ENCODE measurements around the gene FRYL. TPM values are rescaled to one million over a fixed set of nuclear protein-coding genes. Genes with fewer than 3 reads are reported as not detected.
"Not testable (repeated sequence)": the region's sequence is repeated elsewhere in the genome, so short reads cannot be mapped to it uniquely, and the experiment has no call there.

Gene FRYL
- total RNA-seq, 1 experiment from 2014 or later: 47.7 TPM

DNA sequence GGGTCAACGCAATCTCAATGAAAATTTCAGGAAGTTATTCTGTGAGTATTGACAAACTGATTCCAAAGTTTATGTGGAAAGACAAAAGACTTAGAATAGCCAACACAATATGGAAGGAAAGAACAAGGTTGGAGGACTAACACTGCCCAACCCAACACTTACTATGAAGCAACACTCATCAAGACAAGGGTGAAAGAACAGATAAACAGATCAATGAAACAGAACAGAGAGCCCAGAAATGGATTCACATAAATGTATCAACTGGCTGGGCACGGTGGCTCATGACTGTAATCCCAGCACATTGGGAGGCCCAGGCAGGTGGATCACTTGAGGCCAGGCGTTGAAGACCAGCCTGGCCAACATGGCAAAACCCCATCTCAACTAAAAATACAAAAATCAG, 41.2 kb downstream of the FRYL start:
- no peak for DNase-seq (ENCODE audit: low read depth, low spot score)
- Histone ChIP-seq H3K27me3 (ENCODE audit: insufficient read depth, low read length) (no peaks in the 10 kb centered on the region), H3K9me3 (ENCODE audit: control insufficient read depth in 1 of 2, insufficient read depth in 1 of 2, low read depth in 1 of 2, low read length in 2 of 2) (no peaks in the 10 kb centered on the region), H3K9ac (ENCODE audit: low read length) (no peak overlapping the region), H3K4me2 (ENCODE audit: low read length) (no peak overlapping the region), H2AFZ (ENCODE audit: low read depth, low read length, poor library complexity, severe bottlenecking) (no peak overlapping the region), H3K79me2 (ENCODE audit: insufficient read depth, low read length) (peaks cover 79% of the 10 kb centered on the region), H3K27ac (ENCODE audit: low read depth, low read length) (no peak overlapping the region), H3K4me3 (replicated peaks in 1 of 2; ENCODE audit: low read depth in 1 of 2, low read length in 2 of 2) (no peak overlapping the region), H3K36me3 (ENCODE audit: control insufficient read depth in 1 of 2, insufficient read depth in 2 of 2, low read length in 2 of 2) (no peaks in the 10 kb centered on the region), H4K20me1 (ENCODE audit: insufficient read depth) (no peaks in the 10 kb centered on the region), H3K9me2 (ENCODE audit: insufficient read depth) (no peaks in the 10 kb centered on the region), H3K4me1 (ENCODE audit: control insufficient read depth in 1 of 2, insufficient read depth in 2 of 2, low read length in 2 of 2) (no peaks in the 10 kb centered on the region)
- BruUV-seq (replicated peaks): no TSS peak
- TF ChIP-seq ELF1 (IDR thresholded peaks at IDR 0.05; ENCODE audit: borderline replicate concordance, low read depth): no peak
- TF ChIP-seq POLR2A (IDR thresholded peaks at IDR 0.05; ENCODE audit: borderline replicate concordance, extremely low read depth, insufficient read depth, insufficient read length): no peak
- TF ChIP-seq RAD21 (IDR thresholded peaks at IDR 0.05; ENCODE audit: low read depth): no peak
- no peak for TF ChIP-seq JUND (IDR thresholded peaks at IDR 0.05)
- TF ChIP-seq ZNF274 (IDR thresholded peaks at IDR 0.05; ENCODE audit: low read depth, low read length): no peak
- no peak for TF ChIP-seq EZH2 (IDR thresholded peaks at IDR 0.05)
- TF ChIP-seq EGR1 (IDR thresholded peaks at IDR 0.05; ENCODE audit: low read depth): no peak
- TF ChIP-seq, protein P1, sequence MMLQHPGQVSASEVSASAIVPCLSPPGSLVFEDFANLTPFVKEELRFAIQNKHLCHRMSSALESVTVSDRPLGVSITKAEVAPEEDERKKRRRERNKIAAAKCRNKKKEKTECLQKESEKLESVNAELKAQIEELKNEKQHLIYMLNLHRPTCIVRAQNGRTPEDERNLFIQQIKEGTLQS (IDR thresholded peaks at IDR 0.05): no peak
- no peak for TF ChIP-seq POLR2AphosphoS5 (IDR thresholded peaks at IDR 0.05; ENCODE audit: low read depth, low read length)
- no peak for TF ChIP-seq ZFX (IDR thresholded peaks at IDR 0.05)
- TF ChIP-seq SP1 (IDR thresholded peaks at IDR 0.05; ENCODE audit: low read depth): no peak
- no peak for TF ChIP-seq SRF (IDR thresholded peaks at IDR 0.05; ENCODE audit: low read depth)
- ChIA-PET RAD21 (ENCODE audit: low non-redundant PET in 1 of 2, low total read pairs in 2 of 2, uncharacterized antibody in 2 of 2, unreplicated experiment in 2 of 2) (no interaction called here), CTCF (no interaction called here), POLR2A (no interaction called here)
- ATAC-seq: no peak
- intact Hi-C loops (cut with micrococcal nuclease): no loop called here

DNA sequence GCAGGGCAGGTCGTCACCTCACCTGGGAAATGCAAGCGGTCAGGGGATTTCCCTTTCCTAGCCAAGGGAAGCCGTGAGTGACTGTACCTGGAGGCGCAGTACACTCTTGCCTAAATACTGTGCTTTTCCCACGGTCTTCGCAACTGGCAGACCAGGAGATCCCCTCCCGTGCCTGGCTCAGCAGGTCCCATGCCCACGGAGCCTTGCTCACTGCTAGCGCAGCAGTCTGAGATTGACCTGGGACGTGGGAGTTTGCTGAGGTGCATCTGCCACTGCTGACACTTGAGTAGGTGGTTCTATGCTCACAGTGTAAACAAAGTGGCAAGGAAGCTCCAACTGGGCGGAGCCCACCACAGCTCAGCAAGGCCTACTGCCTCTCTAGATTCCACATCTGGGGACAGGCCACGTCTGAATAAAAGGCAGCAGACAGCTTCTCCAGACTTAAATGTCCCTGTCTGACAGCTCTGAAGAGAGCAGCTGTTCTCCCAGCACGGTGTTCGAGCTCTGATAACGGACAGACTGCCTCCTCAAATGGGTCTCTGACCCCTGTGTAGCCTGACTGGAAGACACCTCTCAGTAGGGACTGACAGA, 51.1 kb downstream of the FRYL start:
- intact Hi-C loops (cut with micrococcal nuclease); H3K4me2 ChIP-seq (ENCODE audit: low read length); DNase-seq (ENCODE audit: low read depth, low spot score); H2AFZ ChIP-seq (ENCODE audit: low read depth, low read length, poor library complexity, severe bottlenecking); H3K27ac ChIP-seq (ENCODE audit: low read depth, low read length); POLR2A ChIA-PET; H3K27me3 ChIP-seq (ENCODE audit: insufficient read depth, low read length); CTCF ChIA-PET; H3K9me2 ChIP-seq (ENCODE audit: insufficient read depth); H3K4me3 ChIP-seq (replicated peaks in 1 of 2; ENCODE audit: low read depth in 1 of 2, low read length in 2 of 2); H3K36me3 ChIP-seq (ENCODE audit: control insufficient read depth in 1 of 2, insufficient read depth in 2 of 2, low read length in 2 of 2); H4K20me1 ChIP-seq (ENCODE audit: insufficient read depth); RAD21 ChIA-PET (ENCODE audit: low non-redundant PET in 1 of 2, low total read pairs in 2 of 2, uncharacterized antibody in 2 of 2, unreplicated experiment in 2 of 2); BruUV-seq (replicated peaks); ATAC-seq; H3K9me3 ChIP-seq (ENCODE audit: control insufficient read depth in 1 of 2, insufficient read depth in 1 of 2, low read depth in 1 of 2, low read length in 2 of 2); H3K9ac ChIP-seq (ENCODE audit: low read length): not testable (repeated sequence)
- Histone ChIP-seq H3K79me2 (ENCODE audit: insufficient read depth, low read length) (peaks cover 74% of the 10 kb centered on the region), H3K4me1 (ENCODE audit: control insufficient read depth in 1 of 2, insufficient read depth in 2 of 2, low read length in 2 of 2) (peaks cover 31 to 37% of the 10 kb centered on the region in 2 experiments)

Data from HCT116 (cell line).